Fibroblast of lung (primary cell): ENCODE results near the gene CROCC2.

ENCODE experiments used
- EZH2 ChIP-seq: IDR thresholded peaks from 2 replicates; pipeline ENCODE4 v1.5.1; 2012; ENCODE audit warnings: low read length, control low read depth, mild to moderate bottlenecking; ENCODE audit errors: missing control alignments
- TF ChIP-seq, protein P1 (sequence below), 2 donors: IDR thresholded peaks in 1 of 2; conservative IDR thresholded peaks in 1 of 2; 1 replicate in 1 of 2; 2 replicates in 1 of 2; pipeline ENCODE4 v1.5.1; 2011 to 2012; ENCODE audit warnings: low read length in 2 of 2, control low read depth in 1 of 2, inconsistent platforms in 1 of 2, low read depth in 1 of 2, mild to moderate bottlenecking in 1 of 2

GRCh38 chr2:241036964-241037421, 130.9 kb downstream of the CROCC2 start:
- TF ChIP-seq, protein P1, sequence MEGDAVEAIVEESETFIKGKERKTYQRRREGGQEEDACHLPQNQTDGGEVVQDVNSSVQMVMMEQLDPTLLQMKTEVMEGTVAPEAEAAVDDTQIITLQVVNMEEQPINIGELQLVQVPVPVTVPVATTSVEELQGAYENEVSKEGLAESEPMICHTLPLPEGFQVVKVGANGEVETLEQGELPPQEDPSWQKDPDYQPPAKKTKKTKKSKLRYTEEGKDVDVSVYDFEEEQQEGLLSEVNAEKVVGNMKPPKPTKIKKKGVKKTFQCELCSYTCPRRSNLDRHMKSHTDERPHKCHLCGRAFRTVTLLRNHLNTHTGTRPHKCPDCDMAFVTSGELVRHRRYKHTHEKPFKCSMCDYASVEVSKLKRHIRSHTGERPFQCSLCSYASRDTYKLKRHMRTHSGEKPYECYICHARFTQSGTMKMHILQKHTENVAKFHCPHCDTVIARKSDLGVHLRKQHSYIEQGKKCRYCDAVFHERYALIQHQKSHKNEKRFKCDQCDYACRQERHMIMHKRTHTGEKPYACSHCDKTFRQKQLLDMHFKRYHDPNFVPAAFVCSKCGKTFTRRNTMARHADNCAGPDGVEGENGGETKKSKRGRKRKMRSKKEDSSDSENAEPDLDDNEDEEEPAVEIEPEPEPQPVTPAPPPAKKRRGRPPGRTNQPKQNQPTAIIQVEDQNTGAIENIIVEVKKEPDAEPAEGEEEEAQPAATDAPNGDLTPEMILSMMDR (conservative IDR thresholded peaks at IDR 0.05 in 1 of 2, IDR thresholded peaks at IDR 0.05 in 1 of 2; ENCODE audit: low read depth in 1 of 2, low read length in 2 of 2) = no peak
- no peak for TF ChIP-seq EZH2
